IPS DF 19.7 (cell line): ENCODE data around the gene GORASP1.
"Not testable (repeated sequence)": the region's sequence is repeated elsewhere in the genome, so short reads cannot be mapped to it uniquely, and the experiment has no call there.

Experiments used
- DNase-seq: peaks from one replicate; pipeline ENCODE4 v3.0.0-alpha.2; 2013; ENCODE audit warnings: low read depth, low spot score

The GORASP1 gene

GRCh38 chr3:39065197-39065596 lies 42.2 kb downstream of the GORASP1 start:
- DNase-seq: no peak

- DNase-seq: no peak
Observed at GRCh38 chr3:39064646-39065045, 42.8 kb downstream of the GORASP1 start.

GRCh38 chr3:39063143-39063542 lies 44.3 kb downstream of the GORASP1 start:
- no peak for DNase-seq

- no peak for DNase-seq
Observed at GRCh38 chr3:39062180-39062579, 45.2 kb downstream of the GORASP1 start.

GRCh38 chr3:39061228-39061627 lies 46.2 kb downstream of the GORASP1 start:
- not testable (repeated sequence) for DNase-seq

GRCh38 chr3:39056151-39056550 lies 51.3 kb downstream of the GORASP1 start:
- no peak for DNase-seq

- DNase-seq: no peak
Observed at GRCh38 chr3:39053696-39054095, 53.7 kb downstream of the GORASP1 start.

- DNase-seq: no peak
Observed at GRCh38 chr3:39052583-39052982, 54.8 kb downstream of the GORASP1 start.

- peak; percentile 83 for DNase-seq
Observed at GRCh38 chr3:39051649-39052561, 55.5 kb downstream of the GORASP1 start, which contains the start of the genes SCN11A and WDR48. Gene SCN11A, minus strand, starts transcription at chr3:39051944. Its CDS starts 101,582 bp downstream, at chr3:38950362. Gene WDR48, plus strand, starts transcription at chr3:39052016. Its CDS starts 10 bp downstream, at chr3:39052026.

GRCh38 chr3:39050029-39050428 lies 57.4 kb downstream of the GORASP1 start:
- DNase-seq: no peak
